ENCODE results near the gene CDH23. TPM values are rescaled to one million over a fixed set of nuclear protein-coding genes. Genes with fewer than 3 reads are reported as not detected.

Gene CDH23
- total RNA-seq, 1 donor from 2014 or later: 3.7 TPM

GRCh38 chr10:71512761-71513539, 116.2 kb downstream of the CDH23 start:
- DNase-seq: no peak
- peak; percentile 22 for ATAC-seq (ENCODE audit: poor library complexity)
- intact Hi-C loops (cut with DNase I): no loop called here

GRCh38 chr10:71513540-71513853, 116.8 kb downstream of the CDH23 start:
- DNase-seq (no peak), ATAC-seq (ENCODE audit: poor library complexity) (no peak)
- intact Hi-C loops (cut with DNase I): no loop called here

DNA sequence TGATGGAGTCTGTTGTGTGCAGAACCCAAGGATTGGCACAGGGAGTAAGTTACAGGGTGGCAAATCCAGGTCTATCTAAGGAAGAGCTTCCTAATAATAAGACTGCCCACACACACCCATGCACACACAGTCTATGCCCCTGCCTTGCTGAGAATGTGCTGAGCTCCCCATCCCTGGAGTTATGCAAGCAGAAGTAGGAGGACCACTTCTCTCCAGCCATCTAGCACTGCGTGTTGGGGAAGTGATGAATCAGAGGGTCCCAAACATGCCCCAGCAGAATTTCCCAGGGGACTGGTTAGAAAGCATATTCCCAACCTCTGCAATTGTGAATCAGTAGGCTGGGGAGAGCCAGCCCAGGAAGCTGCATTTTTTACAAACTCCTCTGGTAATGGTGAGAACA, 117.2 kb downstream of the CDH23 start:
- DNase-seq (no peak), ATAC-seq (ENCODE audit: poor library complexity) (no peak)
- intact Hi-C loops (cut with DNase I): no loop called here

GRCh38 chr10:71515531-71516172, 118.9 kb downstream of the CDH23 start:
- DNase-seq (no peak), ATAC-seq (ENCODE audit: poor library complexity) (no peak)
- intact Hi-C loops (cut with DNase I): no loop called here

DNA sequence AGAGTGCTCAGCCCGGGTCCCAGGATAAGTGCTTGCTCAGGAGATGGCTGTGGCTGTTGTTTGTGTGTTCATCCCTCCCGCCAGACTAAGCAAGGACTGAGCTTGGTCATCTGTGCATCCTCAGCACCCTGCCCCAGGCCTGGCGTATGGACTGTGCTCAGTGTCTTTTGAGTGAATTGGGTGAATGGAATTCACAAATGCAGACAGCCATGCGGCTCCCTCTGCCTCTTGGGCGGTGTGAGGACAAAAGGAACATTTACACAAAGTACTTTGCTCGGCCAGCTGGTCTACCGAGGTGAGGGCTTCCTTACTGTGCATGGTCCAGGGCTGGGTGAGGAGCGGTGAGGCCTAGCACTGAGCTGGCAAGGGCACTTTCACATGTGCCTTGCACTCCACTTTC, 120.2 kb downstream of the CDH23 start:
- ATAC-seq (ENCODE audit: poor library complexity): no peak
- DNase-seq: no peak
- intact Hi-C loops (cut with DNase I): no loop called here

DNA sequence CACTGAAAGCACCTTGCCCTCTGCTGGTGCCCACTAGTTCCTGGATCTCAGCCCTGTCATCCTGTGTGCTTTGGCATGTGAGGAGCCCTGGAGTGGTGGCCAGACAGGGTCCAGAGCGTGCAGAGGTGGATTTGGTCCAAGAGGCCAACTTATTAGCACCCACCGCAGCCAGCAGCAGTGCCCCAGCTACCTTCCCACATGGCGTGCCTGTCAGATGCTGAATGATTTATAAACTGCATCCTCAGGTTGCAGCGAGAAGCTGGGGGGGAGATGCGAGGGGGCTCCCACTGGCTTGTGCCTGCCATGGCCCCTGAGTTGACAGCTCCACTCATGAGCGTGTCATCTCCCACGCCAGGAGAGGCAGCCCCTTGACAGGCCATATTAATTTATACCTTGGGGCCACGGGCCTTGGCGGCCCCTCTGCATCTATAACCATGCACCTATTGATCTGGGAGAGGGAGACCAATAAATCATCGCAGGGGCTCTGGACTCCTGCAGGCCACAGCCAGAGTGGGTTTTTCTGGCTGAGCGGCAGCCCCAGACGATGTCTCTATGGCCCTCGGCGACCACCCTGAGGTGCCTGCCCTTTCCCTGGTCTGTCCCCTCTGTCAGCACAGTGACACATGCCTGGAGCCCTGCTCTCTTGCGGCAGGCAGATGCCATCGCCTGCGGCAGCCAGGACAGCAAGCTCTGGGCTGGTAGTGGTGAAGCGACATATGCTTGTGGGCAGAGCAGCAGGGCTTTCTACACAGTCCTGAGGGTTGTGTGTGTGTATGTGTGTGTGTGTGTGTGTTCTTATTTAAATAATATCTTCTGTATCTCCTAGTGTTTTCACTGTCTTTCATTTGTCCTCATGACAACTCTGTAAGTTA, 120.8 kb downstream of the CDH23 start:
- DNase-seq: no peak
- intact Hi-C loops (cut with DNase I): no loop called here
- ATAC-seq (ENCODE audit: poor library complexity): no peak

GRCh38 chr10:71520042-71520441, 123.3 kb downstream of the CDH23 start:
- DNase-seq (no peak), ATAC-seq (ENCODE audit: poor library complexity) (no peak)
- intact Hi-C loops (cut with DNase I): no loop called here

- ATAC-seq (ENCODE audit: poor library complexity) (no peak), DNase-seq (no peak)
- intact Hi-C loops (cut with DNase I): no loop called here
These were observed 125.1 kb downstream of the CDH23 start for GRCh38 chr10:71521504-71522441.

DNA sequence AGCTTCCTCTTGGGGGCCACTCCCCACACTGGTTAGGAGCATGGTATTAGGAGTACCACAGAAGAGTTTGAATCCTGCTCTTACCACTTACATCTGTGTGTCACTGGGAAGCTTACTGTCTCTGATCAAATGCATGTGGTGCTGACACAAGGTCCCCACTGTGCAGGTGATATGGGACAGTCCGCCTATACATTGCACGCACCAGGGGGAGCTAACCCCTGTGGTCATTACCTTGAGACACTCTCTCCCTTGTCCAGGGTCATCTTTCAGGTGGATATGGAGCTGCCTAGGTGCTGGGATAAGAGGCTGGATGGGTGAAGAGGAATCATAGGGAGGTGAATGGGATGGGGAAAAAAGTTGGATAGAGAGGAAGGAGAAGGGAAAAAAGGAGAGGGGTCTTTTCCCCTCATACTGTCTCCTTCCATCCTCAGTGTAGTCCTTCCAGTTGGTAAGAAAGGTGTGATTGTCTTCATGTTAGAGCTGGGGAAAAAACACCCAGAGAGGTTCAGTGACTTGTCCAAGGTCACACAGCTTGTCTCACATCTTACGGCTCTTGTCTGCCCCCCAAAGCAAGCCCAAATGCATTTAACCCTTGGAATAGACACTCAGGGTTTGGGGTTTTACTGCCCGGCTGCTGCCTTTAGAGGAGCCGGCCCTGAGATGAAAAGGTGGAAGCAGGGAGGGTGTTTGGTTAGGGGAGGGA, 125.9 kb downstream of the CDH23 start:
- DNase-seq: no peak
- ATAC-seq (ENCODE audit: poor library complexity): no peak
- intact Hi-C loops (cut with DNase I): no loop called here

DNA sequence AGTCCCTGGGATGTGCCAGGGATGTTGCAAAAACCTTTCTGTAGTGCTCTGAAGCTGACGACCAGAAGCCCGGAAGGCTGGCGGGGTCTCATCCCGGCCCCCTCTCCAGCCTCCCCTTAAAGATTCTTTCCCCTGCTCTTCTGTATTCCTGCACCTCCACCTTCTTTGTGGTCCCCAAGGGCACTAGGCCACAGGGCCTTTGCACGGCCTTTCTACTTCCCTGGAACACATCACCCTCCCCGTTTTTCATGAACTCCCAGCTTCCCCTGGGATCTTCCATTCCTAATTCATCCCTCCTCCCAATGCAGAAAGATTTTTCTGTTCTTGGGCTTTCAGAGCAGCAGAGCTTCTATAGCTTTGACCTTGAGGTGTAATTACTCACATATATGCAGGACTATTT, 127.0 kb downstream of the CDH23 start:
- ATAC-seq (ENCODE audit: poor library complexity): no peak
- intact Hi-C loops (cut with DNase I): no loop called here
- DNase-seq: no peak

GRCh38 chr10:71525092-71525491, 128.4 kb downstream of the CDH23 start:
- intact Hi-C loops (cut with DNase I): no loop called here
- no peak for DNase-seq
- ATAC-seq (ENCODE audit: poor library complexity): no peak

- no peak for DNase-seq
- intact Hi-C loops (cut with DNase I): no loop called here
- no peak for ATAC-seq (ENCODE audit: poor library complexity)
These were observed 129.0 kb downstream of the CDH23 start for GRCh38 chr10:71525721-71526120.

DNA sequence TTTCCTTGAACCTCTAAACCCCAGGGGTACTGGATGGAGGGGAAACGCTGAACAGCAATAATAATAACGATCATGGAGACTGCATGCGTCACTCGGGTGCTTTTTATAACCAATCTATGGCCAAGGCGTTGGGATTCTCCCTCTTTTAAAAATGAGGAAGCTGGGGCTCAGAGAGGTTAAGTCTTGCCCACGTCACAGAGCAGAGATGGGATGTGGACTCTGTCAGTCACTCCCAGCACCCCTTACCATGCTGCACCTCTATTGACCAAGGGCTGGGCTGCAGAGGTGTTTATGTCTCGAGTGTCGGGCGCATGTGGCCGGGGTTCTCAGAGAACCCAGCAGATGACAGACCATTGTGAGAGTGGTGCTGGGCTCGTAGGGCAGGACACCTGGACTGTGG, 129.9 kb downstream of the CDH23 start:
- intact Hi-C loops (cut with DNase I): no loop called here
- DNase-seq: no peak
- ATAC-seq (ENCODE audit: poor library complexity): no peak

- intact Hi-C loops (cut with DNase I): no loop called here
- ATAC-seq (ENCODE audit: poor library complexity) (peak; percentile 19), DNase-seq (no peak)
These were observed 130.4 kb downstream of the CDH23 start for GRCh38 chr10:71527135-71527534.

- ATAC-seq (ENCODE audit: poor library complexity) (no peak), DNase-seq (no peak)
These were observed 131.9 kb downstream of the CDH23 start for GRCh38 chr10:71528371-71529206.

DNA sequence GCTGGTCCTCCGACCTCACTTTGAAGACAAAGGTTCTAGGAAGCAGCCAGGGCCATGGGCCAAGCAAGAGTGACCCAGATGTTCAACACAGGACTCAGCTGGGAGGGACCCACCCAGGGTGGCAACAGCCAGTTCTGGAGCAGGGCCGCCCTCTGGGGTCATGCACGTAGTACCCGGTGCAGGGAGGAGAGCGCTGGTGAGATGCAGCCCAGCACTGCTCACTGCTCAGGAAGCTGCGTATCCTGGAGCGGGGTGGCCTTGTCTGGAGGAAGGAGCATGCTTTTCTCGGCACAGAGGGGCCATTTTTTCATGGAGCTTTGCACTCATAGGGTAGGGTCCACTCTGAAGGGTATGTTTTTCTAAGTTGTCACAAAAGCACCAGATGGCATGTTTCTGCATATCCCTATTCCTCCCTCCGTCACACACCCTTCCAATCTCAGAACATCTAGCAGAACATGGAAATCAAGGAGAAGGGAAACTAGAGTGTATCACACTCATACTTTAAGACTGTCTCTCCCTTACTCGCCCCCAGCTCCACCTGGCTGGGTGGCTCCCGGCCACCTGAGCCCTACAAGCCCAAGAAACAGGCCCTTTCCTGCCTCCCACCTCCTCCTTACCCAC, 132.6 kb downstream of the CDH23 start:
- ATAC-seq (ENCODE audit: poor library complexity) (no peak), DNase-seq (no peak)
- intact Hi-C loops (cut with DNase I): no loop called here

More at GRCh38 chr10:71528371-71529206, 131.9 kb downstream of the CDH23 start:
- intact Hi-C loops (cut with DNase I): no loop called here

- DNase-seq: no peak
- ATAC-seq (ENCODE audit: poor library complexity): no peak
- intact Hi-C loops (cut with DNase I): no loop called here
These were observed 134.1 kb downstream of the CDH23 start for GRCh38 chr10:71530781-71531180.

Data from Right ventricle myocardium superior (tissue), 1 donor.